GM12878 (cell line): ENCODE data around the gene KMT2E. TPM values are rescaled to one million over a fixed set of nuclear protein-coding genes. Genes with fewer than 3 reads are reported as not detected.
A peak's percentile ranks its signal among the peaks of the same experiment; 100 is the strongest.

ENCODE experiments used
- CEBPZ ChIP-seq: fragments of 150-350 bp; IDR thresholded peaks from 2 replicates; pipeline ENCODE4 v1.6.1; 2016; ENCODE audit warnings: low read depth, low read length
- MEF2A ChIP-seq: IDR thresholded peaks from 2 replicates; pipeline ENCODE4 v1.6.1; 2011; ENCODE audit warnings: low read depth, mild to moderate bottlenecking, low read length, moderate library complexity; ENCODE audit not compliant: insufficient read depth
- PAX8 ChIP-seq: fragments of 450-650 bp; IDR thresholded peaks from 2 replicates; pipeline ENCODE4 v1.6.1; 2017; ENCODE audit warnings: mild to moderate bottlenecking, moderate library complexity
- PRDM15 ChIP-seq: fragments of 450-650 bp; formaldehyde crosslinking; IDR thresholded peaks from 2 replicates; pipeline ENCODE4 v1.4.0; 2020; ENCODE audit warnings: mild to moderate bottlenecking, moderate library complexity
- SREBF1 ChIP-seq: IDR thresholded peaks from 2 replicates; pipeline ENCODE4 v1.6.1; 2012; ENCODE audit warnings: mild to moderate bottlenecking, low read length
- polyA plus RNA-seq, 11 experiments: library from polyadenylated mRNA; depleted of rRNA in 4 of 11; unstranded in 6 of 11; stranded (reverse) in 5 of 11; fragments of >200 nt; fragmentation: Nextera tagmentation in 4 of 11; fragmentation: Illumina TruSeq in 1 of 11; extraction: Ambion mirVana in 4 of 11; extraction: Trizol in 1 of 11; gene quantifications; 1 replicate in 1 of 11; 2 replicates in 10 of 11; pipeline versions ENCODE4 v1.2.1 to v1.2.3, GENCODE V29; 2011 to 2016; ENCODE audit warnings: inconsistent platforms in 2 of 11, missing spikeins in 2 of 11, low read depth in 1 of 11
- total RNA-seq, 4 experiments: library from RNA; depleted of rRNA in 3 of 4; stranded (reverse); fragments of >200 nt in 3 of 4; fragmentation: Illumina TruSeq in 1 of 4; extraction: Trizol in 1 of 4; gene quantifications; 2 replicates each; pipeline versions ENCODE4 v1.2.1 to v1.2.3, GENCODE V29; 2013 to 2021

KMT2E gene
- total and polyA plus RNA-seq, 10 of the 15 experiments (the other 5 are each of a cell fraction or from before 2014, with no cell fraction given), result 13.2 to 68.1 (median 34.1) TPM

- TF ChIP-seq MEF2A, result 0 out of 2 replicates have a peak, but pooled peaks have one; percentile 42
- no peak for TF ChIP-seq CEBPZ
- TF ChIP-seq PRDM15 (CRISPR knock-in tag), result no peak
- TF ChIP-seq PAX8, result no peak
- no peak for TF ChIP-seq SREBF1
Measured at GRCh38 chr7:105020926-105021325, 6.9 kb downstream of the KMT2E start (continued).
